GM12878 (cell line): ENCODE measurements around the gene IRF9. TPM values are rescaled to one million over a fixed set of nuclear protein-coding genes. Genes with fewer than 3 reads are reported as not detected.

Experiments used
- ATAC-seq: fragments of 200-7000 bp; cut with Tn5 transposase; 3 replicates; pipeline ENCODE4 v1.9.1; 2020; ENCODE audit warnings: mild to moderate bottlenecking, moderate library complexity
- BruUV-seq: library from RNA; stranded (reverse); fragments of 400-500 nt; replicated peaks from 2 replicates; lab custom pipeline; 2021; lab: Mats Ljungman, UMichigan
- CTCF ChIA-PET: fragments of 300-600 bp; sonication (Branson Sonifier 250); formaldehyde crosslinking; extraction: SDS; loops from one replicate; lab custom pipeline; 2021; ENCODE audit warnings: inconsistent platforms; lab: Yijun Ruan, JAX
- POLR2A ChIA-PET: fragments of 350-600 bp; formaldehyde crosslinking; extraction: SDS; loops from one replicate; lab custom pipeline; 2021; ENCODE audit warnings: inconsistent platforms; lab: Charles Lee
- RAD21 ChIA-PET: fragments of 300-600 bp; sonication (Branson Sonifier 250); formaldehyde crosslinking; loops from one replicate; lab custom pipeline; 2023; ENCODE audit warnings: antibody characterized with exemption; ENCODE audit not compliant: unreplicated experiment; lab: Charles Lee
- SMC1A ChIA-PET: fragments of 300-600 bp; sonication (Branson Sonifier 250); formaldehyde crosslinking; loops from one replicate; lab custom pipeline; 2023; ENCODE audit not compliant: unreplicated experiment, uncharacterized antibody; lab: Charles Lee
- DNase-seq: peaks from one replicate; pipeline ENCODE4 v3.0.0-alpha.2; 2011; ENCODE audit warnings: low read depth, low spot score
- FAIRE-seq: peaks from 3 replicates; lab custom pipeline; 2011; peaks lifted over from hg19 to GRCh38; lab: Jason Lieb, UNC
- H2AFZ ChIP-seq: 2 replicates; pipeline ENCODE4 v1.6.0; 2011; ENCODE audit warnings: low read depth, low read length, control low read depth; ENCODE audit not compliant: control insufficient read depth
- H3K27ac ChIP-seq: 2 replicates; pipeline ENCODE4 v1.5.1; 2011; ENCODE audit warnings: control low read depth; ENCODE audit not compliant: control insufficient read depth, insufficient read depth
- H3K27me3 ChIP-seq, 2 experiments: replicated peaks in 1 of 2; 2 replicates each; pipeline versions ENCODE4 v1.6.0 to v1.6.1; 2011; ENCODE audit warnings: low read length in 1 of 2; ENCODE audit not compliant: control insufficient read depth in 2 of 2, insufficient read depth in 2 of 2
- H3K36me3 ChIP-seq, 2 experiments: 2 replicates each; pipeline ENCODE4 v1.5.1; 2011; ENCODE audit warnings: low read length in 1 of 2; ENCODE audit not compliant: control insufficient read depth in 2 of 2, insufficient read depth in 2 of 2
- H3K4me1 ChIP-seq: 2 replicates; pipeline ENCODE4 v1.6.1; 2011; ENCODE audit warnings: mild to moderate bottlenecking, low read length, moderate library complexity, mixed read lengths; ENCODE audit not compliant: control insufficient read depth, insufficient read depth
- H3K4me2 ChIP-seq: 2 replicates; pipeline ENCODE4 v1.6.0; 2011; ENCODE audit warnings: control low read depth; ENCODE audit not compliant: control insufficient read depth, insufficient read depth
- H3K4me3 ChIP-seq: fragments of 200-600 bp; sonication (generic); 2 replicates; pipeline ENCODE4 v1.5.1; 2016
- H3K79me2 ChIP-seq: 2 replicates; pipeline ENCODE4 v1.6.0; 2011; ENCODE audit warnings: low read length; ENCODE audit not compliant: control insufficient read depth, insufficient read depth
- H3K9ac ChIP-seq: 2 replicates; pipeline ENCODE4 v1.8.0; 2011; ENCODE audit warnings: low read length, control low read depth, mixed read lengths; ENCODE audit not compliant: control insufficient read depth, insufficient read depth
- H3K9me3 ChIP-seq: replicated peaks from 3 replicates; pipeline ENCODE4 v1.5.1; 2011; ENCODE audit warnings: mild to moderate bottlenecking, low read length; ENCODE audit not compliant: control insufficient read depth, insufficient read depth
- H4K20me1 ChIP-seq: 2 replicates; pipeline ENCODE4 v1.6.0; 2011; ENCODE audit not compliant: control insufficient read depth, insufficient read depth
- BCL11A ChIP-seq: IDR thresholded peaks from 2 replicates; pipeline ENCODE4 v1.6.1; 2011; ENCODE audit warnings: low read depth, low read length
- BHLHE40 ChIP-seq, 2 experiments: fragments of 450-650 bp in 1 of 2; IDR thresholded peaks; 2 replicates each; pipeline ENCODE4 v1.6.1; 2011 to 2017; ENCODE audit warnings: low read depth in 2 of 2, borderline replicate concordance in 1 of 2, improper control_type of control experiment in 1 of 2, low read length in 1 of 2, mild to moderate bottlenecking in 1 of 2
- BRCA1 ChIP-seq: IDR thresholded peaks from 2 replicates; pipeline ENCODE4 v1.6.1; 2011; ENCODE audit warnings: low read depth, low read length, improper control_type of control experiment
- CEBPB ChIP-seq, 2 experiments: fragments of 150-350 bp in 1 of 2; IDR thresholded peaks; 2 replicates each; pipeline ENCODE4 v1.6.1; 2012 to 2014; ENCODE audit warnings: low read depth in 2 of 2, low read length in 2 of 2, borderline replicate concordance in 1 of 2, inconsistent platforms in 1 of 2
- KLF5 ChIP-seq: fragments of 450-650 bp; IDR thresholded peaks from 2 replicates; pipeline ENCODE4 v1.6.1; 2014; ENCODE audit warnings: mild to moderate bottlenecking; ENCODE audit not compliant: partially characterized antibody
- NFYA ChIP-seq: IDR thresholded peaks from 2 replicates; pipeline ENCODE4 v1.6.1; 2011; ENCODE audit warnings: low read depth, mild to moderate bottlenecking, low read length, improper control_type of control experiment, borderline replicate concordance
- POLR2AphosphoS5 ChIP-seq: IDR thresholded peaks from 2 replicates; pipeline ENCODE4 v1.6.1; 2011; ENCODE audit warnings: mild to moderate bottlenecking, low read length, inconsistent platforms
- RUNX3 ChIP-seq: IDR thresholded peaks from 2 replicates; pipeline ENCODE4 v1.6.1; 2012; ENCODE audit warnings: low read length, inconsistent platforms
- STAT1 ChIP-seq: fragments of 450-650 bp; conservative IDR thresholded peaks from 2 replicates; pipeline ENCODE4 v1.6.1; 2014; ENCODE audit warnings: antibody characterized with exemption, mild to moderate bottlenecking
- SUPT20H ChIP-seq: IDR thresholded peaks from 2 replicates; pipeline ENCODE4 v1.6.1; 2011; ENCODE audit warnings: low read depth, mild to moderate bottlenecking, low read length, moderate library complexity, borderline replicate concordance; ENCODE audit not compliant: control insufficient read depth
- TARDBP ChIP-seq: IDR thresholded peaks from 2 replicates; pipeline ENCODE4 v1.6.1; 2016; ENCODE audit warnings: borderline replicate concordance
- WGBS: methylation state at CpG from one replicate; pipeline ENCODE4 v1.1.6; 2016; ENCODE audit warnings: low lambda C conversion rate; ENCODE audit not compliant: insufficient replicate concordance, insufficient coverage; ENCODE audit errors: missing lambda C conversion rate; 5-methylcytosine and 5-hydroxymethylcytosine counted together
- in situ Hi-C: fragments of 300-500 bp; cut with MboI; formaldehyde crosslinking; loops from 9 replicates; pipeline ENCODE4 v1.14.3; 2018; ENCODE audit warnings: mixed read lengths
- intact Hi-C: fragments of 100-400 bp; cut with micrococcal nuclease; formaldehyde crosslinking; loops from one replicate; pipeline ENCODE4 v1.14.2; 2022; ENCODE audit not compliant: unreplicated experiment
- polyA plus RNA-seq, 11 experiments: library from polyadenylated mRNA; depleted of rRNA in 4 of 11; unstranded in 6 of 11; stranded (reverse) in 5 of 11; fragments of >200 nt; fragmentation: Nextera tagmentation in 4 of 11; fragmentation: Illumina TruSeq in 1 of 11; extraction: Ambion mirVana in 4 of 11; extraction: Trizol in 1 of 11; gene quantifications; 1 replicate in 1 of 11; 2 replicates in 10 of 11; pipeline versions ENCODE4 v1.2.1 to v1.2.3, GENCODE V29; 2011 to 2016; ENCODE audit warnings: inconsistent platforms in 2 of 11, missing spikeins in 2 of 11, low read depth in 1 of 11
- total RNA-seq, 4 experiments: library from RNA; depleted of rRNA in 3 of 4; stranded (reverse); fragments of >200 nt in 3 of 4; fragmentation: Illumina TruSeq in 1 of 4; extraction: Trizol in 1 of 4; gene quantifications; 2 replicates each; pipeline versions ENCODE4 v1.2.1 to v1.2.3, GENCODE V29; 2013 to 2021
- TF ChIP-seq, protein P1 (sequence below): fragments of 450-650 bp; IDR thresholded peaks from 2 replicates; pipeline ENCODE4 v1.6.1; 2017; ENCODE audit warnings: mild to moderate bottlenecking, moderate library complexity
- TF ChIP-seq, protein P2 (sequence below): IDR thresholded peaks from 2 replicates; pipeline ENCODE4 v1.6.1; 2011; ENCODE audit warnings: low read depth, mild to moderate bottlenecking, low read length, moderate library complexity, borderline replicate concordance; ENCODE audit errors: extremely low read depth

Gene IRF9
- total and polyA plus RNA-seq, 10 of the 15 experiments (the other 5 are each of a cell fraction or from before 2014, with no cell fraction given): 47.6 to 234 (median 148) TPM

DNA sequence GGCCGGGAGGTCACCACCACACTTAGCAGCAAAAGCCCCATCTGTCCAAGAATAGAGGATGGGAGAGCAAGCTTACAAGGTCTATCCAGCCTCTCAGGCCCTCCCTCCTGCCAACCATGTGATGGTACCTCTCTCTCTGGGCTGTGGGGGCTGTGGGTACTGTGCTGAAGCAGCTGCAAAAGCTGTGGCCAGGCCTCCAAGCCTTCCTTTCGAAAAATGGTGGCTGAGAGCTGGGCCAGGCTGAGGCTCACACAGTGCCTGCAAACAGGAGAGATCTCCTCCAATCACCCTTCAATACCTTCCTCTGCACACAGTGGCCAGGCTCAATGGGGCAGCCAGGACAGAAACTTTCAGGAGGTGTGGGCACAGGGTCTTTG lies 26.5 kb downstream of the IRF9 start (continued):
- TF ChIP-seq, protein P1, sequence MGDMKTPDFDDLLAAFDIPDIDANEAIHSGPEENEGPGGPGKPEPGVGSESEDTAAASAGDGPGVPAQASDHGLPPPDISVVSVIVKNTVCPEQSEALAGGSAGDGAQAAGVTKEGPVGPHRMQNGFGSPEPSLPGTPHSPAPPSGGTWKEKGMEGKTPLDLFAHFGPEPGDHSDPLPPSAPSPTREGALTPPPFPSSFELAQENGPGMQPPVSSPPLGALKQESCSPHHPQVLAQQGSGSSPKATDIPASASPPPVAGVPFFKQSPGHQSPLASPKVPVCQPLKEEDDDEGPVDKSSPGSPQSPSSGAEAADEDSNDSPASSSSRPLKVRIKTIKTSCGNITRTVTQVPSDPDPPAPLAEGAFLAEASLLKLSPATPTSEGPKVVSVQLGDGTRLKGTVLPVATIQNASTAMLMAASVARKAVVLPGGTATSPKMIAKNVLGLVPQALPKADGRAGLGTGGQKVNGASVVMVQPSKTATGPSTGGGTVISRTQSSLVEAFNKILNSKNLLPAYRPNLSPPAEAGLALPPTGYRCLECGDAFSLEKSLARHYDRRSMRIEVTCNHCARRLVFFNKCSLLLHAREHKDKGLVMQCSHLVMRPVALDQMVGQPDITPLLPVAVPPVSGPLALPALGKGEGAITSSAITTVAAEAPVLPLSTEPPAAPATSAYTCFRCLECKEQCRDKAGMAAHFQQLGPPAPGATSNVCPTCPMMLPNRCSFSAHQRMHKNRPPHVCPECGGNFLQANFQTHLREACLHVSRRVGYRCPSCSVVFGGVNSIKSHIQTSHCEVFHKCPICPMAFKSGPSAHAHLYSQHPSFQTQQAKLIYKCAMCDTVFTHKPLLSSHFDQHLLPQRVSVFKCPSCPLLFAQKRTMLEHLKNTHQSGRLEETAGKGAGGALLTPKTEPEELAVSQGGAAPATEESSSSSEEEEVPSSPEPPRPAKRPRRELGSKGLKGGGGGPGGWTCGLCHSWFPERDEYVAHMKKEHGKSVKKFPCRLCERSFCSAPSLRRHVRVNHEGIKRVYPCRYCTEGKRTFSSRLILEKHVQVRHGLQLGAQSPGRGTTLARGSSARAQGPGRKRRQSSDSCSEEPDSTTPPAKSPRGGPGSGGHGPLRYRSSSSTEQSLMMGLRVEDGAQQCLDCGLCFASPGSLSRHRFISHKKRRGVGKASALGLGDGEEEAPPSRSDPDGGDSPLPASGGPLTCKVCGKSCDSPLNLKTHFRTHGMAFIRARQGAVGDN: no peak
- TF ChIP-seq BHLHE40 (IDR thresholded peaks at IDR 0.05; ENCODE audit: borderline replicate concordance in 1 of 2, low read depth in 2 of 2, low read length in 1 of 2): no peak
- TF ChIP-seq TARDBP: no peak

DNA sequence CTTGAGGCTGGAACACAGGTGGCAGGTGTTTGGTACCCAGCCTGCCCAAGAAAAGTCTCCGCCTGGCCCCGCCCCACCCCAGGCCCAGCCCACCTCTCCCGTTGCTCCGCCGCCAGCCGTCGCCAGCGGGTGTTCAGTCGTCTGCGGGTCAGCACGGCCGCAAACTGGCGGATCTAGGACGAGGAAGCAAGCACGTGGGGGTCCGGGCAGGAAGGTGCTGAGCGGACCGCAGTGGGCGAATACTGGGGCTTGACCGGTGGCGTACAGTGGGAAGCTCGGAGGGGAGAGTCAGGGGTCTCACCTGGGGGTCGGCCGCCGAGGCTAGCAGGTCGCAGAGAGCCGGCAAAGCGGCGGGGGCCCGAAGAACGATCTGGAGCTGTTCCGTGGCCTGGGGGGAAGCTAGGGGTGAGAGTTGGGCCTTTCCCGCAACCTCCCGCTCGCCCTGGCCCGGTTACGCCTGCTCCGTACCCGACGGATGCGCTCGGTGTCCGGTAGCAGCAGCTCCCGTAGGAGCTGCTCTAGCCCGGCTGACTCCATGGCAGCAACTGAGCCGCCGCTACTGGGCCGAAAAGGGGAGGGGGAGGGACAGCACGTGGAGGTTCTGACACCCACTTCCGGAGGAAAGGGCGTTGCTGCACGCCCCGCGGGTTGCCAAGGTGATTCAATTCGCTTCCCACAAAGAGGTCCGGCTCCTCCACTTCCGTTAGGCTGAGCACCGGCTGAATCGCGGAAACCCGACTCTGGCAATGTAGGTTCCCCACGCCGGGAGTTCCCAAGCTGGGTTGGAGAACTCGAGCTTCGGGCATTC lies 27.4 kb downstream of the IRF9 start, which contains the start of gene IPO4:
IPO4 (minus strand) TSS at position 566 of the 808 bp plus-strand sequence; CDS start at position 537, 29 bp downstream.
- ATAC-seq (peak; percentile 94), DNase-seq (peak; percentile 88), FAIRE-seq (peak; percentile 99)
- Histone ChIP-seq H3K27ac (peak within 1 kb of the TSS; percentile 34), H3K4me2 (peak within 1 kb of the TSS; percentile 78), H3K4me3 (peak within 1 kb of the TSS; percentile 79), H4K20me1 (no peaks in the 10 kb centered on the region), H3K36me3 (peaks cover 18 to 19% of the 10 kb centered on the region in 2 experiments), H3K79me2 (peaks cover 22% of the 10 kb centered on the region), H3K9me3 (no peaks in the 10 kb centered on the region), H3K27me3 (no peaks in the 10 kb centered on the region), H3K9ac (peak within 1 kb of the TSS; percentile 69), H2AFZ (peak within 1 kb of the TSS; percentile 69), H3K4me1 (0 out of 2 replicates have a peak, but pooled peaks cover 4% of the 10 kb centered on the region)
- ChIA-PET SMC1A (interaction anchor here (0.9 to 1.6 kb wide), 7 partner anchors 27 to 120 kb away, joined by 3 to 11 read pairs (median 4); partner anchors contain the start of genes CIDEB, DCAF11, IRF9 and NRL), CTCF (interaction anchor here (0.6 to 2.2 kb wide), 8 partner anchors 13 to 1814 kb away, joined by 3 to 9 read pairs (median 6); partner anchors contain the start of genes CHMP4A, CIDEB, IRF9 and TINF2), RAD21 (interaction anchor here (0.6 to 2.8 kb wide), 14 partner anchors 25 to 131 kb away, joined by 3 to 13 read pairs (median 4); partner anchors contain the start of genes CHMP4A, CIDEB, DCAF11 and DHRS1), POLR2A (interaction anchor here (0.9 to 3.0 kb wide), 8 partner anchors 13 to 242 kb away, joined by 3 to 28 read pairs (median 6); partner anchors contain the start of genes CHMP4A, CIDEB, IRF9 and PSME1)
- BruUV-seq: no TSS peak
- intact Hi-C loops (loop anchor here (2.0 kb wide), 1 partner anchor 108 kb away; no protein-coding TSS in a partner anchor), in situ Hi-C loops (no loop called here)
- WGBS: 1% methylated on average over 64 of the region's 65 CpGs
- TF ChIP-seq BRCA1 (no peak; the same call in 1 of the 2 replicates), NFYA (no peak), BCL11A (peak; percentile 44; the same call in 1 of the 2 replicates), STAT1 (peak; percentile 97; the same call in 1 of the 2 replicates), CEBPB (IDR thresholded peaks at IDR 0.05; ENCODE audit: borderline replicate concordance in 1 of 2, low read depth in 2 of 2, low read length in 2 of 2) (no peak), SUPT20H (no peak), RUNX3 (peak; percentile 98), POLR2AphosphoS5 (peak; percentile 95), KLF5 (no peak)
- TF ChIP-seq, protein P2, sequence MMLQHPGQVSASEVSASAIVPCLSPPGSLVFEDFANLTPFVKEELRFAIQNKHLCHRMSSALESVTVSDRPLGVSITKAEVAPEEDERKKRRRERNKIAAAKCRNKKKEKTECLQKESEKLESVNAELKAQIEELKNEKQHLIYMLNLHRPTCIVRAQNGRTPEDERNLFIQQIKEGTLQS: 0 out of 2 replicates have a peak, but pooled peaks have one; percentile 31
